ENCODE data around the gene ZMAT5.

The ZMAT5 gene

GRCh38 chr22:29684244-29684643 lies 82.6 kb downstream of the ZMAT5 start:
- no peak for DNase-seq (ENCODE audit: low read depth)

- no peak for DNase-seq (ENCODE audit: low read depth)
Measured at GRCh38 chr22:29683536-29683935, 83.3 kb downstream of the ZMAT5 start.
